ENCODE data around the gene AJAP1. TPM values are rescaled to one million over a fixed set of nuclear protein-coding genes. Genes with fewer than 3 reads are reported as not detected.

AJAP1 gene
- total RNA-seq, 1 donor from 2014 or later: 0.52 TPM

GRCh38 chr1:4736254-4736653 is 81.8 kb downstream of the AJAP1 start:
- no peak for TF ChIP-seq CTCF (IDR thresholded peaks at IDR 0.05)
- Histone ChIP-seq H3K36me3 (no peaks in the 10 kb centered on the region), H3K4me3 (no peak overlapping the region), H3K27ac (no peak overlapping the region), H3K27me3 (peaks cover 38% of the 10 kb centered on the region), H3K9me3 (no peaks in the 10 kb centered on the region), H3K4me1 (no peaks in the 10 kb centered on the region)
- intact Hi-C loops (cut with DNase I): no loop called here
- DNase-seq (no peak), ATAC-seq (peak; percentile 75)

- no peak for ATAC-seq
These were observed 87.5 kb downstream of the AJAP1 start for GRCh38 chr1:4741876-4742423.

GRCh38 chr1:4743978-4744750 is 89.8 kb downstream of the AJAP1 start:
- intact Hi-C loops (cut with DNase I): no loop called here
- H3K27me3 ChIP-seq: peaks cover 5% of the 10 kb centered on the region
- no peak overlapping the region for H3K4me3 ChIP-seq
- no peaks in the 10 kb centered on the region for H3K36me3 ChIP-seq
- no peak for ATAC-seq
- DNase-seq: no peak
- H3K9me3 ChIP-seq: no peaks in the 10 kb centered on the region
- TF ChIP-seq CTCF (IDR thresholded peaks at IDR 0.05): no peak
- no peak overlapping the region for H3K27ac ChIP-seq
- H3K4me1 ChIP-seq: no peaks in the 10 kb centered on the region

More at GRCh38 chr1:4741876-4742423, 87.5 kb downstream of the AJAP1 start:
- Histone ChIP-seq H3K27me3 (peaks cover 15% of the 10 kb centered on the region), H3K4me1 (no peaks in the 10 kb centered on the region), H3K36me3 (no peaks in the 10 kb centered on the region), H3K9me3 (no peaks in the 10 kb centered on the region), H3K4me3 (no peak overlapping the region), H3K27ac (no peak overlapping the region)
- TF ChIP-seq CTCF (IDR thresholded peaks at IDR 0.05): no peak
- intact Hi-C loops (cut with DNase I): no loop called here
- DNase-seq: no peak

GRCh38 chr1:4745560-4745959 is 91.2 kb downstream of the AJAP1 start:
- Histone ChIP-seq H3K36me3 (no peaks in the 10 kb centered on the region), H3K4me1 (no peaks in the 10 kb centered on the region), H3K27me3 (peaks cover 5% of the 10 kb centered on the region), H3K9me3 (no peaks in the 10 kb centered on the region), H3K27ac (no peak overlapping the region), H3K4me3 (no peak overlapping the region)
- DNase-seq: no peak
- TF ChIP-seq CTCF (IDR thresholded peaks at IDR 0.05): no peak
- intact Hi-C loops (cut with DNase I): no loop called here
- ATAC-seq: no peak

- ATAC-seq: no peak
- intact Hi-C loops (cut with DNase I): no loop called here
These were observed 95.0 kb downstream of the AJAP1 start for GRCh38 chr1:4749406-4749805.

More at GRCh38 chr1:4749406-4749805, 95.0 kb downstream of the AJAP1 start:
- H3K9me3 ChIP-seq: no peaks in the 10 kb centered on the region
- no peak for DNase-seq
- H3K4me3 ChIP-seq: no peak overlapping the region
- H3K27ac ChIP-seq: no peak overlapping the region
- TF ChIP-seq CTCF (IDR thresholded peaks at IDR 0.05): no peak
- H3K27me3 ChIP-seq: no peaks in the 10 kb centered on the region
- H3K4me1 ChIP-seq: no peaks in the 10 kb centered on the region
- no peaks in the 10 kb centered on the region for H3K36me3 ChIP-seq
